Measurements from ENCODE around the gene GABRG3. TPM values are rescaled to one million over a fixed set of nuclear protein-coding genes. Genes with fewer than 3 reads are reported as not detected.
"Not testable (repeated sequence)": the region's sequence is repeated elsewhere in the genome, so short reads cannot be mapped to it uniquely, and the experiment has no call there.

Gene GABRG3
- total RNA-seq, 1 donor from 2014 or later: 0.24 TPM

- no peak overlapping the region for H3K27ac Mint-ChIP-seq
- no peak for TF ChIP-seq CTCF (IDR thresholded peaks at IDR 0.05; ENCODE audit: unreplicated experiment)
- H3K4me1 Mint-ChIP-seq (ENCODE audit: low read depth): no peaks in the 10 kb centered on the region
- no peak overlapping the region for H3K4me3 Mint-ChIP-seq (ENCODE audit: low read depth)
- no peak for DNase-seq (ENCODE audit: low spot score, unreplicated experiment)
- H3K9me3 Mint-ChIP-seq (ENCODE audit: low read depth): no peaks in the 10 kb centered on the region
- no peaks in the 10 kb centered on the region for H3K36me3 Mint-ChIP-seq (ENCODE audit: insufficient read depth)
- peaks cover 6% of the 10 kb centered on the region for H3K27me3 Mint-ChIP-seq
Measured at GRCh38 chr15:27365456-27365855, 394.5 kb downstream of the GABRG3 start.

GRCh38 chr15:27377391-27377790 lies 406.4 kb downstream of the GABRG3 start:
- not testable (repeated sequence) for H3K27ac Mint-ChIP-seq; H3K36me3 Mint-ChIP-seq (ENCODE audit: insufficient read depth); H3K9me3 Mint-ChIP-seq (ENCODE audit: low read depth); H3K4me3 Mint-ChIP-seq (ENCODE audit: low read depth); DNase-seq (ENCODE audit: low spot score, unreplicated experiment); H3K4me1 Mint-ChIP-seq (ENCODE audit: low read depth); H3K27me3 Mint-ChIP-seq

GRCh38 chr15:27382361-27383025 lies 411.5 kb downstream of the GABRG3 start:
- Mint-ChIP-seq H3K4me1 (ENCODE audit: low read depth) (no peaks in the 10 kb centered on the region), H3K9me3 (ENCODE audit: low read depth) (peaks cover 11% of the 10 kb centered on the region), H3K36me3 (ENCODE audit: insufficient read depth) (peaks cover 2% of the 10 kb centered on the region), H3K27me3 (no peaks in the 10 kb centered on the region), H3K27ac (no peak overlapping the region), H3K4me3 (ENCODE audit: low read depth) (no peak overlapping the region)
- DNase-seq (ENCODE audit: low spot score, unreplicated experiment): no peak
- TF ChIP-seq CTCF (IDR thresholded peaks at IDR 0.05; ENCODE audit: unreplicated experiment): no peak

- Mint-ChIP-seq H3K27me3 (no peaks in the 10 kb centered on the region), H3K27ac (no peak overlapping the region), H3K4me3 (ENCODE audit: low read depth) (no peak overlapping the region), H3K4me1 (ENCODE audit: low read depth) (peaks cover 4% of the 10 kb centered on the region), H3K9me3 (ENCODE audit: low read depth) (peaks cover 11% of the 10 kb centered on the region), H3K36me3 (ENCODE audit: insufficient read depth) (peaks cover 2% of the 10 kb centered on the region)
- no peak for DNase-seq (ENCODE audit: low spot score, unreplicated experiment)
- no peak for TF ChIP-seq CTCF (IDR thresholded peaks at IDR 0.05; ENCODE audit: unreplicated experiment)
Measured at GRCh38 chr15:27383726-27384125, 412.7 kb downstream of the GABRG3 start.

GRCh38 chr15:27392163-27392562 lies 421.2 kb downstream of the GABRG3 start:
- peaks cover 10% of the 10 kb centered on the region for H3K9me3 Mint-ChIP-seq (ENCODE audit: low read depth)

More at GRCh38 chr15:27392163-27392562, 421.2 kb downstream of the GABRG3 start:
- no peak overlapping the region for H3K27ac Mint-ChIP-seq
- no peak overlapping the region for H3K4me3 Mint-ChIP-seq (ENCODE audit: low read depth)
- H3K36me3 Mint-ChIP-seq (ENCODE audit: insufficient read depth): no peaks in the 10 kb centered on the region
- H3K27me3 Mint-ChIP-seq: no peaks in the 10 kb centered on the region
- no peak for DNase-seq (ENCODE audit: low spot score, unreplicated experiment)
- H3K4me1 Mint-ChIP-seq (ENCODE audit: low read depth): peaks cover 14% of the 10 kb centered on the region
- no peak for TF ChIP-seq CTCF (IDR thresholded peaks at IDR 0.05; ENCODE audit: unreplicated experiment)
